GM18867 (cell line): ENCODE results near the gene C4BPA.

Source experiments
- ATAC-seq: cut with Tn5 transposase; IDR thresholded peaks from one replicate; pipeline ENCODE4 v1.9.1; 2021; ENCODE audit warnings: mild to moderate bottlenecking, moderate library complexity; ENCODE audit not compliant: unreplicated experiment

The C4BPA gene

GRCh38 chr1:207112616-207113296 is 8.7 kb downstream of the C4BPA start:
- no peak for ATAC-seq

GRCh38 chr1:207115269-207115668 is 11.2 kb downstream of the C4BPA start:
- no peak for ATAC-seq

DNA sequence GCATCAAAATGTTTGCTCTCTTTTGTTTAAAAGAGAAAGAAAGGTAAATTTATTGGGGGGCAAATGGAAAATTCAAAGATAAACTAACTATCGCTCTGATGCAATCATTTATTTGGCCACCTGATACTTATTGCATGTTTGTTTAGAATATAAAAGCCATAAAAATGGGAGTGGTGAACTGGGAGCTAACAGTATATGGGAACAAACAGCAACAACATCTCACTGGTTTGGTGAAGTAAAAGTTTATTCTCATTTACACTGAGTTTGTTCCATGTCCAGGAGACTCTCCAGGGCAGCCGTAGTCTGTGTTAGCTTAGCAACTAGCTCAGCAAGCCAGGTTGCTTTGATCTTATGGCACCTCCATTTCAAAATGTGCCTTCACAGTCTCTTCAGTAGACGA is 20.4 kb downstream of the C4BPA start:
- no peak for ATAC-seq

- no peak for ATAC-seq
These were observed 24.4 kb downstream of the C4BPA start for GRCh38 chr1:207128336-207128921.

GRCh38 chr1:207129053-207129452 is 25.0 kb downstream of the C4BPA start:
- ATAC-seq = no peak

GRCh38 chr1:207130252-207131036 is 26.4 kb downstream of the C4BPA start:
- ATAC-seq = no peak

DNA sequence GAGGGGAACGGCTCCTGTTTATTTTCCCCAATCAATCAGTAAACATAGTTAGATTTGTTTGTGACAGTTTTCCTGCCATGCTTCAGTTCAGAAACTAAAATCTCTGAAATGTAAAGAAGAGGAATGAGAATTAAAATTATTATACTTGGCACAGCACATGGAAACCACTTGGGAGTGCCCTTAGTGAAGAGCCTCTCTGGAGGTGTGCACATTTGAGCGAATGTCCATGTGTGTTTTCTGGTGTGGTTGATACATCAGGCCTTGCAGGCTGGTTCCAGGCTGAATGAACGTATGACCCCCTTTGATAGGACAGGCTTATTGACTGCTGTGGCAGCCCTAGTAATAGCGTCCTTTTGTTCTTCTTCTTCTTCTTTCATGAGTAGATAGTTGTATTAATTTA is 27.1 kb downstream of the C4BPA start:
- ATAC-seq = no peak

GRCh38 chr1:207134581-207134980 is 30.5 kb downstream of the C4BPA start:
- ATAC-seq = no peak

GRCh38 chr1:207139616-207140015 is 35.6 kb downstream of the C4BPA start:
- no peak for ATAC-seq

DNA sequence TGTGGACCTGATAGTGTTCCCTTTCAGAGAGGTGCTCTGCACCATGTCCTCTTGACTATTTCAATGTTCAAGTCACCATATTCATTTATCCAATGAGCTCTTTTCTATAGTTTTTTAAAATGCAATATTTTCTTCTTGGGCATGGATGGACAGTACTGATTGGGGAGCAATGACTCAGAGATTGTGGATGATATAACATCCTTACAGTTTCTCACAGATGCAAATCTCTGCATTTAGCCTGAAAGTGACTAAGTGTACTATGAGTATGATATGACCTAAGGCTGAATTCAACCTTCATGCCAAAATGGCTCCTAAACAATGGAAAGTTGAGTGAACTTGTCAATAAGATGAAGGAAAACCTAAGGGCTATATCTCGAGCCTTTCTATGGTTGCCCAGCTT is 36.5 kb downstream of the C4BPA start:
- no peak for ATAC-seq

DNA sequence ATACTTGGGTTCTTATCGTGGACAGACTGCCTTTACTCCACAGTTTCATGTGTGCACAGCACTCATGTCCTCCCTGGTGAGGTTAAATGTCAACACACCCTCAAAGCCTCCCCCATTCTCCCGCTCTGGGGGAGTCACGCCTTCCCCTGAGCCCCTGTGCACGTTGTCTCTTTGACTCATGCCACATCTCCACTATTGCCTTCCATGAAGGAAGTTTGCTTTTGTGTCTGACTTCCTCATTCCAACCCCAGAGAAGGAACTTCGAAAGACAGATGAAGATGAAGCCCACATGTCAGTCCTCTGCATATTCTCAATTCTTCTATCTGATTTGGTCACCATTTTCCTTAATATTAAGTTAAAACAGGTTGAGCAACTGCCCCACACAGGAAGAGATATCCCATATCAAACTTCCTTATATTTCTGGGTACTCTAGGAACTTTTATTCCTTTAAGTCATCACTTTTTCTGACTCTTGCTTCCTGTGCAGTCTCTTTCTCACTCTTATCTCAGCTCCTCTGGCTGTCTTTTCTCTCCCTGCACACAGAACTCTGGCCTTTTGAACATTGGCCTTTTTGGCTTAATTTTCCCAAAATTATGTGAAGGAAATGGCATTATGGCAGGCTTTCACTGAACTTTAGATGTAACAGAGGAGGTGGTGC is 41.5 kb downstream of the C4BPA start:
- no peak for ATAC-seq

- no peak for ATAC-seq
These were observed 47.9 kb downstream of the C4BPA start for GRCh38 chr1:207151920-207152319.

GRCh38 chr1:207152792-207153468 is 48.9 kb downstream of the C4BPA start:
- no peak for ATAC-seq

DNA sequence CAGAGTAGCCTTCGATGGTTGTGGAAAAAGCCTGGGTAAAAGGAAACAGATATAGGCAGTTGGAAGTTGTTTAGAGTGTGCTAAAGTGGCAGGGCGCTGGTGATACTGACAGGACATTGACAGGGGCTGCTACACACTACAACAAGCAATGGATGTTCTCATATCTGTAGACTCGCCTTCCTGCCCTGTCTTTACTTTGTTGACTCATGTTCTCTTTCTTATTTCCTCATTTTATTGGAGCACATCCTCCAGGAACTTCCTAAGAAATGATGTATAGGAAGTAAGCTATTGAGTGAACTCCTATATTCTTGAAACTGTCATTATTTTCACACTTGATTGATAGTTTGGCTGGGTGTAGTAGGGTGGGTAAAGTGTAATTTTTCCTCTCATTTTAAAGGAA is 51.0 kb downstream of the C4BPA start:
- ATAC-seq = no peak

DNA sequence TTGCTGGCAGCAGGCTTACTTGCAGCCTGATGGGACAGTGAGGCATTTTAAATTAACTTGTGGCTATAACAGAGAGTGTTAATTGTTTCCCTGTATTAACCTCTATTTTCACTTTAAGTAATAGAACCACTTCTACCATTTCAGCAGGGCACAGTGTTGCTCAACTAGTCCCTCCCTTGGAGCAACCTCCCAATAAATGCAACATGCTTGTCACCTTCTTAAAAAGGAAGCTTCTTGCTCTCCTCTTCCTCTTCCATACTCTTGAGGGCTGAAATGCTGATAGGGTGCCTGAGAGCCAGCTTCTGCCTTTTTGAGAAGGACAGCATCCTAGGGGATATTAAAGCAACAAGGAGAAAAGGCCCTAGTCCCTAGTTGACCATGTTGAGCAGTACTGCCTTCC is 52.1 kb downstream of the C4BPA start:
- no peak for ATAC-seq

DNA sequence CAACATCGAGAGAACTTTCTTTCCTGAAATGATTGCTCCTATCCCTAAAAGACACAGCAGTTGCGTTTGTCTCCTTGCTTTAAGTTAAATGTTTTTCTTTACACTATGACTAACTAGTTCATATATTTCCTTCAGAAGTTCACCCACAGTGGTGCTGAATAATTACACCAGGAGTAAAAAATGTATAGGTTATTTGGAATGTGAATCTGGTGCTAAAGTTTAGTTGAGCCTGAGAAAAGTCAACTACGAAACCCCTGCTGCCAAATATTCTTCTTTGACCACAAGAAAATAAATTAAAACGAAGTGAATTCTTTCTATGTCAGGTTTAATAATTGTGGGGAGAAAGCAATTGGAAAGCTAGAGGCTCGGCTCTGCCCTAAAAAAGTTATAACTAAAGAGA is 52.8 kb downstream of the C4BPA start:
- no peak for ATAC-seq

DNA sequence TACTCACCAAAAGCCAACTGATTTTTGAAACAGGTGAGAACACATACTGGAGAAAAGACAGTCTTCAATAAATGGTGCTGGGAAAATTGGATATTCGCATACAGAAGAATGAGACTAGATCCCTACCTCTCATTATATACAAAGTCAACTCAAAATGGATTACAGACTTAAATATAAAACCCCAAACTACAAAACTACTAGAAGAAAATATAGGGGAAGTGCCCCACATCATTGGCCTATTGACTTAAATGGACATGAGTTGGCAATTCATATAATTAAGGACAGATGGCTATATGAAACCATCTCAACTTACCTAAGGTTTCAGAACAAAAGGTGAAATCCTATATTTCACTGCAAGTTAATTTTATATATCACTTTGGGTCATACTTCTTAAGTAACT is 60.1 kb downstream of the C4BPA start:
- no peak for ATAC-seq

DNA sequence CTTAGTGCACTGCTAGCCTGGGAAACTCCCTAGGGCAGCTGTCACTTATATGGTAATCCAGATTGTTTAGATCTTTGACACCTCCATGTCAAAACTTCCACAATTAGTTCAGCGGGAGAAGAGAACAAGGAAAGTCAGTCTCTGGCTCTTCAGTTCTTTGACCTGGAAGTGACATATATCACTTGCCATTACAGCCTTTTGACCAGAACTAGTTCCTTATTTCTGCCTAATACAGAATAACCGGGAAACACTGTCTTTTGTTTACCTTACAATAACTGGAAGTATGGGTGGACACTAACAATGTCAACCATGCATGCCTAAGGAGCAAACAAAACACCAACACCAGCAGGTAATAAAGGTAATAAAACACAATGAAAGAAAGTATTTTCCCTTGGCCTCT is 68.3 kb downstream of the C4BPA start:
- no peak for ATAC-seq

DNA sequence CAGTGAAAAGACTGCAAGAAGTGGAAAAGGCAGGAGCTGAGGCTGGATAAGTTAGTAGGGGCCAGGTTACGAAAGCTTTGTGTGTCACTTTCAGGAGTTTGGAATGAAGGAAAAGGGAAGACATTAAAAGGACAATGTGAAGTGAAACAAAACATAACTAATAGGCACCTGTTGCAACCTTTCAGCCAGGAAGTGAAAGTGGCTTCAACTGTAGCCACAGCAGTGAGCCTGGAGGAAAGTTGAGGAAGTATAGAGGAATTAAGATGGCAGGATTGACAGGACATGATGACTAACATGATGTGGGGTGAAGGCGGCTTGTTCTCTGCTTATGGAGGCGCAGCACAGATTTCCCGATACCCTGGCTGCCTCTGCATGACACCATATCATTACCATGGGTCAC is 68.9 kb downstream of the C4BPA start:
- ATAC-seq = no peak

DNA sequence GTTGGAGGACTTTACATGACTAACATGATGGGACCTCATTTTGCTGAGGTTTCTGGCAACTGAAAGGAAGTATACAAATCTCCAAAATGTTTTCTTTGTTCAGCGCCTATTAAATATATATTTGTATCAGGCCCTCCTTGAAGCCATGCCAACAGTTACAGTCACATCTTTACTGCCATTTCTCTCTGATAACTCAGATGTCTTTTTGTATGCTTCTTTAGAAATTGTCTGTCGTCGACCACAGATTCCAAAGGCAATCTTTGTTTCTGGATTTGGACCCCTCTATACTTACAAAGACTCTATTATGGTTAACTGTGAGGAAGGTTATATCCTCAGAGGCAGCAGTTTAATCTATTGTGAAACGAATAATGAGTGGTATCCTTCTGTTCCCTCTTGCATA is 69.4 kb downstream of the C4BPA start:
- ATAC-seq = no peak

DNA sequence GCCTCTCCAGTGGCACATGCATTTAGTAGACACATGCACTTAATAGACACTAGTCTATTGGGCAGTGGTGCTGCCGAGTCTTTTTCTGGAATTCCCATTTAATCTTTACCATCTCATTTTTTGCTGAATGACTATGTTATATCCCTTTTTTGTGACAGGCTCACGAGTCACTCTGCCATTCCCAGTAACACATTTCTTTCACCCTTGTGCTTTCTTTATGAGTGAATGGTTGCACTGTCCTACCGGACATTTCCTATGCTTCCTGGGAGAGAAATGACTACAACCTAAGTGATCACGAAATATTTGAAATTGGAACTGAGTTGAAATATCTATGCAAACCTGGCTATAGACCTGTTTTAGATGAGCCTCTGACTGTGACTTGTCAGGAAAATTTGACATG is 70.9 kb downstream of the C4BPA start:
- no peak for ATAC-seq
